Fibroblast of skin of left quadriceps (primary cell): ENCODE results near the gene MERTK.
"Not testable (repeated sequence)": the region's sequence is repeated elsewhere in the genome, so short reads cannot be mapped to it uniquely, and the experiment has no call there.

Source experiments
- DNase-seq, 2 experiments: peaks; one replicate each; pipeline ENCODE4 v3.0.0-alpha.2; 2013; ENCODE audit warnings: low read depth in 2 of 2

Gene MERTK

DNA sequence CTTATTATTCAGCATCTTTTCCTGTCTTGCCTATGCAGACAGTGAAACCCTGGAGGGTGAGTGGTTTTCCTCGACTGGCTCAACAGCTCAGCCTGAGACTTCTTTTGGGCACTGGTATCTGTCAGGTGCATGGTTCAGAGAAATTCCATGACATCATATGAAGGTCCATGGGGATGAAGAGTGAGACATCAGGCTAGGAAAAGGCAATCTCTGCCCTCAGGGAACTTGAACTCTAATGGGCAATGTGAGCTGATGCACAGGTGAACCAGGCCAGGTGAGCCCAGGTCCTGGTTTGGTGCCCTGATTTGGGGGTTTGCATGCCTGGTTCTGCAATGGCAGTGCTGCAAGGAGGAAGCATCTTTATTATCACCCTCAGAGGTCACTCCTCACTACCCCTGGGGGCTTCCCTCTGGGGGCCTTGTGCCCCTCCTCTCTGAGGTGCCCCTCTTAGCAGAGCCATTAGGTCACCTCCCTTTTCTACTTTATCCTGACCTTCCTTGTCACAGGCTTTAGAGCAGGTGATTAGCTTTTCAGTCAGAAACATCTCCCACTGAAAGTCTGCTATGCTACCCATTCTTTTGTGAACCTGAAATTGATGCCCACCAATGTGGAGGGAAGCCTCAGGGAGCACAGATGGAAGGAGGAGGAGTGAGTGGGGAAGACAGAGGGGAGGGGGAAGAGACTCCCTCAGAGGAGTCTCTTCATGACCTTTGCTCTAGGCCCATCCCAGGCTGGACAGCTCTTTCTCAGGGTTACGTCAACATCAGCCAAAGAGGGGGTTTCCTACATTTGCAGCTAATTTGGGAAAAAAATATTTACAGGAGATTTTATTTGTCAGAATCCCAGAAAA, 47.3 kb downstream of the MERTK start:
- DNase-seq = no peak

DNA sequence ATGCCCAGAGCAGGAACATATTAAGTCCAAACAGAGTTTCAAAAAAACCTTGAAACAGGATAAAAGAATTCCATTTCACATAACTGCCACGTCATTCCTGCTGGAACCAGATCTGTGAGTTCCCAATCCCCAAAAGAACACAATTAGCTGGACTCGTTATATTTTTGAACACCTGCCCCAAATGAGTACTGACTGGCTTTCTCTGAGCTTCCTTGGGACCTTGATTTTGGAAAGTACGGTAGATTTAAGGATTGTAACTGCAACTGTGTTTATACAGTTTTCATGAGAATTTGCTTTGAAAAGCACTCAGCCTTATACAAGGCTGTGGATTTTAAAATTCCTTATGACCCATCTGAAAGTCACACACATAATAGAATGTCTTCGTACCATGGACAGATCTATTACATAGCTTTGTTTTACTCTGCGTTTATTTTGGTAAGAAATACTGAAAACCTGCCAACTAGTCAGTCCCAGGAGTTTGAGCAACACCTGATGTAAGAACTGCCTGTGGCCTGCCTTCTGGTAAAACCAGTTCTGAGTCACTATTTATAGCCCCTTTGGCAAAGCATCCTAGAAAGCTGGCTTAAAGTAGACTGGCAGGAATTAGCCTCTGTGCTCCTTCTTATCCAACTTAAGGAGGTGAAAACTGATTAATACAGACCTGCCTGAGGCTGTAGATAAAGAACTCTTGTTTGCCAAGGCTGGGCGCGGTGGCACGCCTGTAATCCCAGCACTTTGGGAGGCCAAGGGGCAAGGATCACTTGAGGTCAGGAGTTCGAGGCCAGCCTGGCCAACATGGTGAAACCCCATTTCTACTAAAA, 48.1 kb downstream of the MERTK start:
- peak; percentile 77 to 78 for DNase-seq

DNA sequence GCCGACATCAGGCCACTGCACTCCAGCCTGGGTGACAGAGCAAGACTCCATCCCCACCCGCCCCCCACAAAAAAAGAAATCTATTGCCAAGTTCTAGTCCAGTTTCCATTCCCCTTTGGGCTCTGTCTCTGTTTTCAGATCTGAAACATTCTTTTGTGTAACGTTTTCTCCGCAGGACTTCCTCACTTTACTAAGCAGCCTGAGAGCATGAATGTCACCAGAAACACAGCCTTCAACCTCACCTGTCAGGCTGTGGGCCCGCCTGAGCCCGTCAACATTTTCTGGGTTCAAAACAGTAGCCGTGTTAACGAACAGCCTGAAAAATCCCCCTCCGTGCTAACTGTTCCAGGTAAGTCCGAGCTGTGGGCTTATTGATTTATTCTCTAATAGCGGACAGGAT, 48.8 kb downstream of the MERTK start:
- DNase-seq = no peak

DNA sequence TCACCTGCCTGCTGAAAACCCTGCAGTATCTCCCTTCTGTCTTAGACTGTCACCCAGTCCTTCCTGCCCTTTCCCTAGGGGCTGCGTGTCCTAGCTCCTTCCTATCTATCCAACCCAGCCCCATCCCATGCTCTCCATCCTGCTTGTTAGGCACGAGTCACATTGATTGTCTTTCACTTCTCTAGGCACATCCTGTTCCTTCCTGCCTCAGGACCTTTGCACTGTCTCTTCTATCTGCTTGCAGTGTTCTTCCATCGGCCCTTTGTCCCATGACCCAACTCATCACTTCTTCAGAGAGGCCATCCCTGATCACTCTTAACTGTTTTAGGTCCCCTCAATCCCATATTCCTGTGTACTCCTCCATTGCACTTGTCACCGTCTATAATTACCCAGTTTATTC, 50.4 kb downstream of the MERTK start:
- DNase-seq = no peak

DNA sequence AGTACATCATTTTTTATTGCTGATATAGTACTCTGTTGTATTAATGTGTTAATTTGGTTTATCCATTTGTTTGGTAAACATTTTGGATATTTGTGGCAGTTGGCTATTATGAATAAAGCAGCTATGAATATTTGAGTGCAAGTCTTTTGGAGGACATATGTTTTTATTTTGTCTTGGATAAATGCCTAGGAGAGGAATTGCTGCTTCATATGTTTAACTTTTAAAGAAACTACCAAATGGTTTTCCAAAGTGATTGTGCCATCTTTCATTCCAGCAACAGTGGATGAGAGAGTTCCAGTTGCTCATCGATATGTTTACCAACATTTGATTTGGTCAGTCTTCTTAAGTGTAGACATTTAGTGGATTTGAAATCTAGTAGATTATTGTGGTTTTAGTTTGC, 51.8 kb downstream of the MERTK start:
- peak; percentile 13 to 14 for DNase-seq

DNA sequence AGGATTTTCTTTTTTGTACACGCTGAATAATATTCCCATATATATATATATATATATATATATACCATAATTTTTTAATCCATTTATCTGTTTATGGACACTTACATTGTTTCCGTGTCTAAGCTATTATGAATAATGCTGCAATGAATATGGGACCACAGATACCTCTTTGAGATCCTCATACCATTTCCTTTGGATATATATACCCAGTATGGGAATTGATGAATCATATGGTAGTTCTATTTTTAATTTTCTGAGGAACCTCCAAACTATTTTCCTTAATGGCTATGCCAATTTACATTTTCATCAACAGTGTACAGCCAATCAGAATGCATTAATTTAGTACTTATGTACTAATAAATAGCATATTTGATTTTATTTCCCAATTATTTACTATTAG, 53.1 kb downstream of the MERTK start:
- no peak for DNase-seq

DNA sequence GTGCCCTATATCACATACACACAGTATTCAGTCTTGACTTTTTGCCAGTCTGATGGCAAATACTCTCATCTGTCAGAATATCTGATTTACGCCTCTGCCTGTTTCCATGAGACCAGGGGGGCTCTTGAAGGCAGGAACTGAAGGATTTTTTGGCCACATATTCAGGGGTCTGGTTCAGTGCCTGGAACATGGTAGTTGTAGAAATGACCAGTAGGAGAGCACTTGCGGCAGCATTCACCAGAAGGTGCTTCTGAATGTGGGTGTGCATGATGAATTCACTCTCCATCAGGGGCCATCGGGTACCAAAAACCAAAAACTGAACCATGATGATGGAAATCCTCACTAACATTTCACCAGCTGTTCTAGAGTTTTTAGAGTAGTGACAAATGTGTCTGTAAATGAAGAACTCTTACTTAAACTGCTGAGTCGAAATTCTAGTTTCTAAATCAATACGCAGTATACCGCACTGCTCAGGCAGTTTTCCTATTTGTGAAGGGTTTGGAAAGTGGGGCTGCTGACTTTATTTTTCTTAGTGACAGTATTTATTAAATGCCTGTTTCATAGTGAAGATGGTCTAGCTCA, 54.6 kb downstream of the MERTK start:
- DNase-seq = no peak

DNA sequence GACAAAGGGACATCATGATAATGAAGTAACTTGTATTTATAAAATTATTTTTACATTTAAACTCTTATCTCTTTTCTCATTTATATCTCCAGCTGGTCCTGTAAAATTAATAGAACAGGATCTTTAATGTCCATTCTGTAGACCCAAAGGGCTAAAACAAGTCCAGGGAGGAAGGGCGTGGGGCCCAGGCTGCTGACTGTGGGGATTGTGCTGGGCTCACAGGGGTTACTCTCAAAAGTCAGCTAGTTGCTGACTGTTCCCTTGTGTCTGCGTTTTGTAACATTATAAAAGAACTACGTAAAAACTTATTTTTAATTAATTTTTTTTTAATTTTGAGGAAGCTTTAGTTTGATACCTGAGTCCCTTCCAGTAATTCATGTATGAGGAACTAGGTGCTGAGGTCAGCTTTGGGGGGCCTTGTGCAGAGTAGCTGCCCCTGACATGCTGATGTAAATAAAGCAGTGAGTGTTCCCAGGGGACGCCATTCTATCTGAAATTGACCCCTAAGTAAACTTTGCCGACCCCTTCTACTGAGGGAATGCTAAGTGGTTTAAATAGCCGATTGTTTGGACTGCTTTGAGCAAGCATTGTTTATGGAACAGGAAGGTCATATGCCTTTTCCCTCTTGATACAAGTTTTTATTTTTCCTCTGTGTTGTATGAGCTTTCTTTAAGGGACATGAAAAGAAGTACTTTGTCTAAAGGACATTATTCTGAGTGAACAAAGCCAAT, 56.4 kb downstream of the MERTK start:
- no peak for DNase-seq

DNA sequence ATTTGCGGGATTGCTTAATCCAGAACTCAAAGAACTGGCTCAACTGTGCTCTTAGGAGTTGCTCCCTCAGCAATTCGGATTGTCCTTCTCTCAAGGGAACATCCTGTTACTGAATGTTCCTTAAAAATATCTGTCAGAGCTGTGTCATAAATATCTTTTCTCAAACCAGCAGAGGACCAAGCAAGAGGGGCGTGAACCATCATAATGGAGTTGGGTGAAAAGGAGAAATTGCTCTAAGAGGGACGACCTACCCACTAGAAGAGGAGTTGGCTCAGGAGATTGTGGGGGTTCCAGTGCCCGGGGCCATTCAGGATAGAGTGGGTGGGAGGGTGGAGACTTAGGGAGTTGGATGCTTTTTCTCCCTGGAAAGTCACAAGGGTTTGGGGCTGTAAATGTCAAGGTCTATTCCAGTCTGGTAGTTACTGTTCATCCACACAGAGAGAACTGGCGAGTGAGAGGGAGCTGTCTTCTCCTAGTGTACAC, 59.5 kb downstream of the MERTK start:
- no peak for DNase-seq

DNA sequence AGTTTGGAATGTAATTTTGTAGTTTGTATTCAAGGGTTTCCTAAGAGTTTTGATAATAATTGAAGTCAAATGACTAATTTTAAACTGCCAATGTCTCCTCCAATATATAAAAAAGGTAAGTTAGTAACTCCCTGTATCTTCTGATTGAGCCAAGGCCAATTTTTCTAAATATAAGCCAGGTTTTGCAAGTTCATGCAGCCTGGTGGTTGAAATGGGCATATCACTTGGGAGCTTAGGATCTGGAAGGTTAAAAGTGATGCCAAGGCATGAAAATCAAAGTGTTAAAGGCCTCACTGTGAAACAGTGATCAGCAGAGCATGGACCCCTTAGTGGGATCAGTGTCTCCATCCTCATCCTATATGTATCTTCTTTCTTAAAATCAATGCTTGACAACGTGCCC, 60.5 kb downstream of the MERTK start:
- no peak for DNase-seq

DNA sequence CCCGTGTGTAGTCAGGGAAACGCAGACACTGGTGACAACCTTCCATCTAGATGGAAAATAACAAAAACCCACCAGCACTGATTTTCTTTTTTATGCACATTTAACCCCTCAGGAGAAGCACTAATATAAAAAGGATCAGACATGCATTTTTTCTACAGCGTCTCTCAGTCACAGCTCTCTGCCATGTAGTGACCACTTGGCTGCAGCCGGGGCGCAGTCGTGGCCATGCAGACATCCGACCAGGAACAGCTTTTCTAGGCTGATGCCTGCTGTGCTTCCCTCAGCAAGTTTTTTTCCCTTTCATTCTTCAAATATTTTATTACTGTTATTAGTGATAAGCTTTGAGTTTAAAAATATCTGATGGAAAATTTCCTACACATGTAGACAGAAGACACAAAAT, 63.3 kb downstream of the MERTK start:
- DNase-seq = no peak

DNA sequence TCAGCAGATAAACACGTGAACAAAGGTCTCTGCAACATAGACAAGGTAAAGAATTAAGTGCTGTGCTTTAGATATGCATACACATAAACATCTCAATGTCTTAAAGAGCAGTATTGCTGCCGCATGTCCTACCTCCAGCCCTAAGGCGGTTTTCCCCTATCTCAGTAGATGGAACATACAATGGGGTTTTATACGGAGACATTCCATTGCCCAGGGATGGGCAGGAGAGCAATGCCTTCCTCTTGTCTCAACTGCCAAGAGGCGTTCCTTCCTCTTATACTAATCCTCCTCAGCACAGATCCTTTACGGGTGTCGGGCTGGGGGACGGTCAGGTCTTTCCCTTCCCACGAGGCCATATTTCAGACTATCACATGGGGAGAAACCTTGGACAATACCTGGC, 64.7 kb downstream of the MERTK start:
- not testable (repeated sequence) for DNase-seq

DNA sequence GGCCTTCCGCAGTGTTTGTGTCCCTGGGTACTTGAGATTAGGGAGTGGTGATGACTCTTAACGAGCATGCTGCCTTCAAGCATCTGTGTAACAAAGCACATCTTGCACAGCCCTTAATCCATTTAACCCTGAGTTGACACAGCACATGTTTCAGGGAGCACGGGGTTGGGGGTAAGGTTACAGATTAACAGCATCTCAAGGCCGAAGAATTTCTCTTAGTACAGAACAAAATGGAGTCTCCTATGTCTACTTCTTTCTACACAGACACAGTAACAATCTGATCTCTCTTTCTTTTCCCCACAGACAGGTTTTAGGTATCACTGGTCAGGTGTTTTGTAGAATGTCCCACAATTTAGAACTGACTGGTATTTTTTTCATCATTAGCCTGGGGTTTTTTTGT, 65.1 kb downstream of the MERTK start:
- not testable (repeated sequence) for DNase-seq

DNA sequence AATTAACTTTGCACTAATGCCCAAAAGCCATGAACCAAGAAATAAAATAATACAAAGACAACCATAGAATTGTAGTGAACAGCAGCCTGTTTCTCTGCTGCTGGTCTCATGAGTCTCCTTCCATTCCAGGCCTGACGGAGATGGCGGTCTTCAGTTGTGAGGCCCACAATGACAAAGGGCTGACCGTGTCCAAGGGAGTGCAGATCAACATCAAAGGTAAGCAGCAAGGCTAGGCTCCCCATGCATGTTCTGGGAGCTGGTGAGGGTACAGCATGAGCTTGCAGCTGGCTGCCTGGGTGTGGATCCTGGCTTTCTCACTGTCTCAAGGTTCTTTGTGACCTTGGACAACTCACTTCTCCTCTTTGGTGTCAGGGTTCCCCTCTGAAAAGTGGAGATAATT, 66.7 kb downstream of the MERTK start:
- no peak for DNase-seq

DNA sequence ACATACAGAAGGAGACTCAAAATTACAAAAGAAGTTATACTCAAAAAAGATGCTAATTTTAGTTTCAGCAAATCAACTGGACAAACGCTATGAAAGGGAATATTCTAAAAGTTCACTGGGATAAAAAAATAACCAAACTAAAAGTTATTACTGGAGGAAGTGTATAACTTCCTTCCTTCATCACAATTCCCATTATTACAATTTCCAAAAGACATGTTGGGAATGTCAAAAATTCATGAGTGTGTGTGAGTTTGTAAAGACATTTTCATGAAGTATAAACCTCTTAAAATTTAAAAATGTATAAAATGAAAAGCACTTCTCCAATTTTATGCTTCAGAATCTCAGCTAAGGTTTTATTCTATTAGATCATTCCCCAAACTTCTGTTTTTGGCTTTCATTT, 67.8 kb downstream of the MERTK start:
- no peak for DNase-seq

DNA sequence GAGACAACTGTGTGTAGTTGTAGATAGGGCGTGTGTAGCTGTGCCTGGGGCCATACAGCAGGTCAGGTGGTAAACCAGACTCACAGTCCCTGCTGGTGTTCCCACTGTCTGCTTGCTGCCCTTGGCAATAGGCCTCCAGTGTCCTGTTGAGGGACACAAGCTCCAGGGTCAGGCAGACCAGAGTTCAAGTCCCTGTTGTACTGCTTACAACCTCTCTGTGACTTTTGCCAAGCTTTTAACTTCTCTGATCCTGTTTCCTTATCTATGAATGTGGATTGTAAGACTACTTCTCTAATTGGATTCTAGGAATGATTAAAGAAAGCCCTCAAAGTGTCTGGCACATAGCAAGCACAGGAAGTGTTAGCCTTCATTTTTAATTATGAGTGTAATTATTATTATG, 68.6 kb downstream of the MERTK start:
- DNase-seq = no peak

DNA sequence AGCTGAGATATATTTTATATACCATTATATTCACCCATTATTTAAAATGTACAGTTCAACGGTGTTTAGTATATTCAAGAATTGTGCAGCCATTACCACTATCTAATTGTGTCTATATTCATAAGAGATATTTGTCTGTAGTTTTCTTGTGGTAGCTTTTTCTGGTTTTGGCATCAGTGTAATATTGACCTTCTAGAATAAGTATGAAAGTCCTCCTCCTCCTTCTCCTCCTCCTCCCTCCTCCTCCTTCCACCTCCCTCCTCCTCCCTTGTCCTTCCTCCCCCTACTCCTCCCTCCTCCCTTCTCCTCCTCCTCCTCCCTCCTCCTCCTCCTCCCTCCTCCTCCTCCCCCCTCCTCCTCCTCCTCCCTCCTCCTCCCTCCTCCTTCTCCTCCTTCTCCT, 72.0 kb downstream of the MERTK start:
- DNase-seq = no peak

DNA sequence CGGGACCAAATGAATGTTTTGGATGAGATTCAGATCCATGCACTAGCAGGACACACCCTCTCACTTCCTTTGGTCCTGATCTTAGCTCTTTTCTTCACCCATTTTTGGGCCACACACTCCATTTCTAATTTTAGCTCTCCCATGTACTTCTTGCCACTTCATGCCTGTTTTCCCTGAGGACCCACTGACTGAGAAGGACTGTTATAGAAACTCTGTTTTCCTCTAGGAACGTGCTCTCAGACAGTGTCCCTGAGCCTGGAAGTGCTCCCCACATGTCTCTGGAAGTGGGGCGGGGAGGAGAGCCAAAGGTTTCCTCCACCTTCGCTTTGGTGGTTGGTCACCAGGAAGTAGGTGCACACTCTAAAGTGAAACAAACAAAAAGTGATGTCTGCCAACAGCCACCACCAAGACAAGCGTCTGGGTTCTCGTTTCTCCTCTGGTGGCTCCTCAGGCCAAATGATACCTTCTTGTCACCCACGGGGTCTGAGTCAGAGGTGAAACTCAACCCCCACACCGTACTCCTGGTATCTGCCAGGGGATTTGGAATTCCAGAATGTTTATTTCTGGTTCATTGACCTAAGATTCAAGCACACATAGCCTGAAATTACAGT, 74.7 kb downstream of the MERTK start:
- no peak for DNase-seq

DNA sequence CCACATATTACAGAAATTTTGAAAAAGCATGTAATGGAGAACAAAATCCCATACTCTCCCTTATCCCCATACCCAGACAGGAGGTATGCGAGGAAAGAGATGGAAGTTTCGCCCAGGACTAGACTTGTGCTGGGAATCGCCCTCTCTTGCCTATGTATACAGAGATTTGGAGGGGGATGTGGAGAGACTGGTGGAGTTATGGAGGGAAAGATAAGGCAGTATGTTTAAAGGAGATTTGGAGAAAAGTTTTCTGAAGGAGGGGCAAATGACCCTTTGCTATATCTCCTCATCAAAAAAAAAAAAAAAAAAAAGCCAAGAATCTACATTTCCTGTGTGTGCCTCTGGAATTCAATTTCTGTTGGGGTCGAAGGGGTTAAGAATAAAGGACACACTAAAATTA, 75.3 kb downstream of the MERTK start:
- no peak for DNase-seq

DNA sequence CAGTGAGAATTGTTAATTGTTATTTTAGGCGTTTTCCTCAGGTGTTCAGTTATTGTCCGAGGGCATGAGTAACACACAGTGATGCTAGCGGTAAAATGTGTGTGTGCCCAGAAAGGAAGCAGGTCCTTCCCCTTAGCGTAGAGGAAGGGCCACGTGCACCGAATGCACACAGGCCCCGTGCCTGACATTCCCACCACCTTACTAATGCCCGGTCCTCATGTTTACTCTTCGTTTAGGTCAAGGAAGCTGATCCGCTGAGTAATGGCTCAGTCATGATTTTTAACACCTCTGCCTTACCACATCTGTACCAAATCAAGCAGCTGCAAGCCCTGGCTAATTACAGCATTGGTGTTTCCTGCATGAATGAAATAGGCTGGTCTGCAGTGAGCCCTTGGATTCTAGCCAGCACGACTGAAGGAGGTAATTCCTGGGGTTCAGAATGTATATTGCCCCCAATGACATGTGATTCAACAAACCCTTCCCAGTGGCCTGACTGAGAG, 76.7 kb downstream of the MERTK start:
- DNase-seq = peak; percentile 81 to 84

DNA sequence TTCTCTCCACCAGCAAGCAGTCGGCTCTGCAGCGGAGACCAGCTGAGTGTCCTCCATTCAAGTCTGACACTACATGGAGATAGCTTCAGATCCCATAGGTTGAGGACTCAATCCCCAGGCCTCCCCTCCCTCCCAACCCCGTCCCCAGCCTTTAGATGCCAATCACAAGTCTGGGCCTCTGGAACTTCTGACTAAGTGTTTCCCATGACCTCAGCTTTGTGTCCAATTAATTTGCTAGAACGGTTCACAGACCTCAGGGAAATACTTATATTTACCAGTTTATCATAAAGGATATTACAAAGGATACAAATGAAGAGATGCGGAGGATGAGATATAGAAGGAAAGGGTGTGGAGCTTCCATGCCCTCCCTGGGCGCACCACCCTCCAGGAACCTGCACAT, 77.4 kb downstream of the MERTK start:
- no peak for DNase-seq
